Thoracic aorta (tissue), 2 donors: ENCODE results near the gene FAM193B. TPM values are rescaled to one million over a fixed set of nuclear protein-coding genes. Genes with fewer than 3 reads are reported as not detected.

Source experiments
- ATAC-seq: fragments of 150-250 bp; one replicate; pipeline ENCODE4 v1.8.0; 2017; ENCODE audit warnings: low read depth; ENCODE audit not compliant: insufficient number of reproducible peaks, low FRiP score
- DNase-seq: peaks from one replicate; pipeline ENCODE4 v3.0.0-alpha.2; 2020; ENCODE audit warnings: low spot score
- H3K27ac ChIP-seq, 2 donors: fragments of 200-600 bp; sonication (generic); 1 replicate in 1 of 2; 2 replicates in 1 of 2; pipeline ENCODE4 v1.5.1; 2016; ENCODE audit warnings: mild to moderate bottlenecking in 2 of 2, moderate library complexity in 2 of 2
- H3K27me3 ChIP-seq: fragments of 200-600 bp; sonication (generic); replicated peaks from 2 replicates; pipeline ENCODE4 v1.6.0; 2016; ENCODE audit warnings: mild to moderate bottlenecking; ENCODE audit not compliant: insufficient read depth
- H3K36me3 ChIP-seq: fragments of 200-600 bp; sonication (generic); one replicate; pipeline ENCODE4 v1.5.1; 2016
- H3K4me1 ChIP-seq, 2 donors: fragments of 200-600 bp; sonication (generic); 1 replicate in 1 of 2; 2 replicates in 1 of 2; pipeline versions ENCODE4 v1.5.1 to v1.6.0; 2016; ENCODE audit warnings: low read depth in 2 of 2, mild to moderate bottlenecking in 1 of 2; ENCODE audit not compliant: control insufficient read depth in 1 of 2
- H3K4me3 ChIP-seq: fragments of 200-600 bp; sonication (generic); 2 replicates; pipeline ENCODE4 v1.5.1; 2016; ENCODE audit warnings: mild to moderate bottlenecking
- H3K9me3 ChIP-seq: fragments of 200-600 bp; sonication (generic); 2 replicates; pipeline ENCODE4 v1.5.1; 2016
- total RNA-seq, 2 donors: library from RNA; depleted of rRNA; stranded (reverse); fragments of >200 nt; gene quantifications; one replicate each; pipeline versions ENCODE4 v1.1.0 to v1.2.3, GENCODE V29; 2016
- TF ChIP-seq, protein P1 (sequence below): fragments of 200-600 bp; sonication (generic); IDR thresholded peaks from one replicate; pipeline ENCODE4 v1.5.1; 2019; ENCODE audit warnings: antibody characterized with exemption

The FAM193B gene
- total RNA-seq, 2 donors from 2014 or later = 76.6 to 103 TPM

DNA sequence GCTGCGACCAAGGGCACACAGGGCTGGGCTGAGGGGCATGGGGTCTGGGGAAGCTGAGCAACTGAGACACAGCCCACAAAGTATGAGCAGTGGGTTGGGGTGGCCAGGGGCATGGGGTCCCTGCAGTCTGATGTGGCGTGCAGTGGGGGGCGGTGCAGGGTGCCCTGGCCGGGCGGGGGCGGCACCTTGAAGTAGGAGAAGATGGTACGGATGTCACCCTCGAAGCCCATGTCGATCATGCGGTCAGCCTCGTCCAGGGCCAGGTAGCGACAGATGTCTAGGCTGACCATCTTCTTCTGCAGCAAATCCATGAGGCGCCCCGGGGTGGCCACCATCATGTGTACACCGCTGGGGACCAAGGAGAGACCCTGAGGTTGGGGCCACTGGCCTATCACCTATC, 40.9 kb downstream of the FAM193B start:
- DNase-seq (no peak), ATAC-seq (no peak)
- Histone ChIP-seq H3K9me3 (no peaks in the 10 kb centered on the region), H3K36me3 (peaks cover 42% of the 10 kb centered on the region), H3K4me3 (no peak overlapping the region), H3K27ac (no peak overlapping the region), H3K27me3 (no peaks in the 10 kb centered on the region), H3K4me1 (peaks cover 10 to 14% of the 10 kb centered on the region in 2 donors)
- TF ChIP-seq, protein P1, sequence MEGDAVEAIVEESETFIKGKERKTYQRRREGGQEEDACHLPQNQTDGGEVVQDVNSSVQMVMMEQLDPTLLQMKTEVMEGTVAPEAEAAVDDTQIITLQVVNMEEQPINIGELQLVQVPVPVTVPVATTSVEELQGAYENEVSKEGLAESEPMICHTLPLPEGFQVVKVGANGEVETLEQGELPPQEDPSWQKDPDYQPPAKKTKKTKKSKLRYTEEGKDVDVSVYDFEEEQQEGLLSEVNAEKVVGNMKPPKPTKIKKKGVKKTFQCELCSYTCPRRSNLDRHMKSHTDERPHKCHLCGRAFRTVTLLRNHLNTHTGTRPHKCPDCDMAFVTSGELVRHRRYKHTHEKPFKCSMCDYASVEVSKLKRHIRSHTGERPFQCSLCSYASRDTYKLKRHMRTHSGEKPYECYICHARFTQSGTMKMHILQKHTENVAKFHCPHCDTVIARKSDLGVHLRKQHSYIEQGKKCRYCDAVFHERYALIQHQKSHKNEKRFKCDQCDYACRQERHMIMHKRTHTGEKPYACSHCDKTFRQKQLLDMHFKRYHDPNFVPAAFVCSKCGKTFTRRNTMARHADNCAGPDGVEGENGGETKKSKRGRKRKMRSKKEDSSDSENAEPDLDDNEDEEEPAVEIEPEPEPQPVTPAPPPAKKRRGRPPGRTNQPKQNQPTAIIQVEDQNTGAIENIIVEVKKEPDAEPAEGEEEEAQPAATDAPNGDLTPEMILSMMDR = no peak

- no peak for ATAC-seq
- Histone ChIP-seq H3K4me1 (peaks cover 10 to 14% of the 10 kb centered on the region in 2 donors), H3K4me3 (no peak overlapping the region), H3K9me3 (no peaks in the 10 kb centered on the region), H3K36me3 (peaks cover 42% of the 10 kb centered on the region), H3K27ac (no peak overlapping the region), H3K27me3 (no peaks in the 10 kb centered on the region)
- TF ChIP-seq, protein P1 = no peak
- DNase-seq = no peak
Observed at GRCh38 chr5:177512736-177513380, 41.5 kb downstream of the FAM193B start.

DNA sequence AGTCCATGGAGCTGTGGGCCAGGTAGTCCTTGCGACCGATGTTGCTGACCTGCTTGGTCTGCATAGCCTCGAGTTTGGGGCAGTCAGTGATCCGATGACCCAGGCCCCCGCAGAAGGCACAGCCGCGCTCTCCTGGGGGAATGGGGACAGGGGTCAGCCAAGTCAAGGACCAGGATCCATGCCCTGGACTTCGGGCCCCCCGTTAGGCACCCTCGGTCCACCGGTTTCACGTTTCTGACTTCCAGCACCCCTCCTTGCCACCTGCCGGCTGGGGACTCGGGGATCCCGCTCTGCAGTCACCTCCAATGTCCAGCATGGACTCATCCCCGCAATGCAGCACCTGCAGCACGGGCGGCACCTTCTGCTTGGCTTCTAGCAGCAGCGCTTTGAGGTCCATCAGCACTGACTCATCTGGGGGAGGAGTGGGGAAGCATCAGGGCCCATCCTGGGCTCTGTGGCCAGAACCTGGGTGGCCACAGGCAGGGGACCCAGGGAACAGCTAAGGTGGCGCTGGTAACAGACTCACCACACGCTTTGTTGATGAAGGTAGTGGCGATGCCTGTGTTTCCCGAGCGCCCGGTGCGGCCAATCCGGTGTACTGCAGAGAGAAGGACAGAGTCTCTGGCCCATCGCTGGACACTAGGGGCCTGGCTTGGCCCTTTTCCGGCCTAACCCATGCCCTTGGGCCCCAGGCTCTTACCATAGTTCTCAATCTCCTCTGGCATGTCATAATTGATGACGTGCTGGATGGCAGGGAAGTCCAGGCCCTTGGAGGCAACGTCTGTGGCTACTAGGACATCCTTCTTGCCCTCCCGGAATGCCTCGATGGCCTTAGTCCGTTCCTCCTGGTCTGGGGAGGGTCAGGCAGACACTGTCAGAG, 42.3 kb downstream of the FAM193B start:
- Histone ChIP-seq H3K36me3 (peaks cover 42% of the 10 kb centered on the region), H3K4me3 (no peak overlapping the region), H3K27ac (no peak overlapping the region), H3K27me3 (no peaks in the 10 kb centered on the region), H3K4me1 (peaks cover 10 to 14% of the 10 kb centered on the region in 2 donors), H3K9me3 (no peaks in the 10 kb centered on the region)
- ATAC-seq = no peak
- TF ChIP-seq, protein P1 = no peak
- no peak for DNase-seq

- no peak overlapping the region for H3K4me3 ChIP-seq
- H3K27me3 ChIP-seq = no peaks in the 10 kb centered on the region
- H3K27ac ChIP-seq = peak overlapping the region in 1 of 2 donors; percentile 5
- TF ChIP-seq, protein P1 = no peak
- DNase-seq (no peak), ATAC-seq (no peak)
- no peaks in the 10 kb centered on the region for H3K9me3 ChIP-seq
- H3K36me3 ChIP-seq = peaks cover 42% of the 10 kb centered on the region
- H3K4me1 ChIP-seq = peaks cover 9 to 13% of the 10 kb centered on the region in 2 donors
Observed at GRCh38 chr5:177511181-177511580, 43.2 kb downstream of the FAM193B start.

GRCh38 chr5:177510567-177511053, 43.8 kb downstream of the FAM193B start:
- TF ChIP-seq, protein P1 = no peak
- Histone ChIP-seq H3K36me3 (peaks cover 42% of the 10 kb centered on the region), H3K27ac (peak overlapping the region in 1 of 2 donors; percentile 44), H3K4me3 (no peak overlapping the region), H3K27me3 (no peaks in the 10 kb centered on the region), H3K4me1 (peaks cover 4 to 7% of the 10 kb centered on the region in 2 donors), H3K9me3 (no peaks in the 10 kb centered on the region)
- ATAC-seq = no peak
- no peak for DNase-seq
